DND-41 (cell line): ENCODE measurements around the gene SGPP1.
"Not testable (repeated sequence)": the region's sequence is repeated elsewhere in the genome, so short reads cannot be mapped to it uniquely, and the experiment has no call there.

Source experiments
- ATAC-seq: fragments of 200-7000 bp; cut with Tn5 transposase; 3 replicates; pipeline ENCODE4 v1.9.1; 2021; ENCODE audit warnings: low read depth; ENCODE audit not compliant: insufficient read depth
- DNase-seq: peaks from one replicate; pipeline ENCODE4 v3.0.0-alpha.2; 2020
- H2AFZ ChIP-seq: 2 replicates; pipeline ENCODE4 v1.6.0; 2012; ENCODE audit warnings: low read depth, low read length
- H3K27ac ChIP-seq: 2 replicates; pipeline ENCODE4 v1.5.1; 2012; ENCODE audit warnings: low read length, inconsistent platforms
- H3K27me3 ChIP-seq: fragments of 200-600 bp; sonication (generic); 2 replicates; pipeline ENCODE4 v1.6.0; 2012; ENCODE audit warnings: low read length, mild to moderate bottlenecking, inconsistent platforms; ENCODE audit not compliant: insufficient read depth, poor library complexity
- H3K36me3 ChIP-seq: 2 replicates; pipeline ENCODE4 v1.5.1; 2012; ENCODE audit warnings: low read length, inconsistent platforms; ENCODE audit not compliant: insufficient read depth
- H3K4me1 ChIP-seq: 2 replicates; pipeline ENCODE4 v1.5.1; 2012; ENCODE audit warnings: mild to moderate bottlenecking, low read length; ENCODE audit not compliant: insufficient read depth
- H3K4me2 ChIP-seq: 2 replicates; pipeline ENCODE4 v1.6.0; 2012; ENCODE audit warnings: mild to moderate bottlenecking, moderate library complexity, low read length, inconsistent platforms; ENCODE audit not compliant: insufficient read depth
- H3K4me3 ChIP-seq, 2 experiments: fragments of 200-600 bp in 1 of 2; shearing (Covaris generic) in 1 of 2; 2 replicates each; pipeline ENCODE4 v1.5.1; 2012 to 2016; ENCODE audit warnings: inconsistent platforms in 2 of 2, low read length in 2 of 2, mild to moderate bottlenecking in 2 of 2, low read depth in 1 of 2, moderate library complexity in 1 of 2
- H3K79me2 ChIP-seq: 2 replicates; pipeline ENCODE4 v1.6.0; 2012; ENCODE audit warnings: low read length, inconsistent platforms; ENCODE audit not compliant: insufficient read depth
- H3K9ac ChIP-seq: 2 replicates; pipeline ENCODE4 v1.6.0; 2012; ENCODE audit warnings: low read depth, mild to moderate bottlenecking, inconsistent platforms, low read length, moderate library complexity
- H3K9me3 ChIP-seq: 2 replicates; pipeline ENCODE4 v1.5.1; 2012; ENCODE audit warnings: low read length, moderate library complexity, mild to moderate bottlenecking, inconsistent platforms; ENCODE audit not compliant: insufficient read depth, severe bottlenecking
- H4K20me1 ChIP-seq: 2 replicates; pipeline ENCODE4 v1.6.0; 2012; ENCODE audit warnings: low read length; ENCODE audit not compliant: insufficient read depth
- CTCF ChIP-seq: IDR thresholded peaks from 2 replicates; pipeline ENCODE4 v1.5.1; 2012; ENCODE audit warnings: borderline replicate concordance, low read length, moderate library complexity, mild to moderate bottlenecking; ENCODE audit not compliant: poor library complexity, severe bottlenecking; ENCODE audit errors: extremely low read depth
- EZH2 ChIP-seq: IDR thresholded peaks from 3 replicates; pipeline ENCODE4 v1.6.1; 2012; ENCODE audit warnings: borderline replicate concordance, low read depth, mild to moderate bottlenecking, moderate library complexity, low read length, inconsistent platforms; ENCODE audit not compliant: severe bottlenecking

The SGPP1 gene

GRCh38 chr14:63641473-63642228 is 86.2 kb downstream of the SGPP1 start, which contains the start of gene WDR89:
Gene WDR89, minus strand, starts transcription at chr14:63641871. Its CDS starts 41,929 bp downstream, at chr14:63599942.
- H4K20me1 ChIP-seq, result no peaks in the 10 kb centered on the region
- no peaks in the 10 kb centered on the region for H3K27me3 ChIP-seq
- H3K4me1 ChIP-seq, result peaks cover 34% of the 10 kb centered on the region; the same call in 1 of the 2 replicates
- H3K36me3 ChIP-seq, result peaks cover 13% of the 10 kb centered on the region; the same call in 1 of the 2 replicates
- TF ChIP-seq CTCF (peak; percentile 64), EZH2 (no peak)
- ATAC-seq, result peak; percentile 92
- H2AFZ ChIP-seq, result peak within 1 kb of the TSS; percentile 87
- peak within 1 kb of the TSS; percentile 74 for H3K9ac ChIP-seq
- H3K4me2 ChIP-seq, result peak within 1 kb of the TSS; percentile 81
- H3K9me3 ChIP-seq, result no peaks in the 10 kb centered on the region
- peaks cover 50% of the 10 kb centered on the region for H3K79me2 ChIP-seq
- DNase-seq, result peak; percentile 98
- peak within 1 kb of the TSS; percentile 86 for H3K27ac ChIP-seq
- peak within 1 kb of the TSS; percentile 71 to 97 for H3K4me3 ChIP-seq

- no peaks in the 10 kb centered on the region for H3K9me3 ChIP-seq
- H4K20me1 ChIP-seq, result no peaks in the 10 kb centered on the region
- H3K4me3 ChIP-seq, result no peak overlapping the region
- peaks cover 13% of the 10 kb centered on the region; the same call in 1 of the 2 replicates for H3K36me3 ChIP-seq
- ATAC-seq, result no peak
- no peak for DNase-seq
- H3K9ac ChIP-seq, result no peak overlapping the region
- H3K79me2 ChIP-seq, result peaks cover 80% of the 10 kb centered on the region
- H2AFZ ChIP-seq, result no peak overlapping the region
- peaks cover 34% of the 10 kb centered on the region; the same call in 1 of the 2 replicates for H3K4me1 ChIP-seq
- no peak overlapping the region for H3K27ac ChIP-seq
- no peaks in the 10 kb centered on the region for H3K27me3 ChIP-seq
- peak overlapping the region; percentile 81; the same call in 1 of the 2 replicates for H3K4me2 ChIP-seq
- TF ChIP-seq EZH2, result no peak
- TF ChIP-seq CTCF, result no peak
Observed at GRCh38 chr14:63638493-63638892, 89.4 kb downstream of the SGPP1 start.

GRCh38 chr14:63636094-63636635 is 91.7 kb downstream of the SGPP1 start:
- H3K27ac ChIP-seq, H3K9ac ChIP-seq, H3K27me3 ChIP-seq, H2AFZ ChIP-seq, DNase-seq, H3K4me3 ChIP-seq, H3K4me2 ChIP-seq, H3K9me3 ChIP-seq, ATAC-seq: not testable (repeated sequence)
- Histone ChIP-seq H3K36me3 (peaks cover 17% of the 10 kb centered on the region; the same call in 1 of the 2 replicates), H3K79me2 (peaks cover 98% of the 10 kb centered on the region), H4K20me1 (peaks cover 14% of the 10 kb centered on the region; the same call in 1 of the 2 replicates), H3K4me1 (peaks cover 25% of the 10 kb centered on the region; the same call in 1 of the 2 replicates)
